Measurements from ENCODE around the gene HSD17B8. TPM values are rescaled to one million over a fixed set of nuclear protein-coding genes. Genes with fewer than 3 reads are reported as not detected.

Gene HSD17B8
- total RNA-seq, 4 donors from 2014 or later: 7.9 to 28.3 (median 14.3) TPM

DNA sequence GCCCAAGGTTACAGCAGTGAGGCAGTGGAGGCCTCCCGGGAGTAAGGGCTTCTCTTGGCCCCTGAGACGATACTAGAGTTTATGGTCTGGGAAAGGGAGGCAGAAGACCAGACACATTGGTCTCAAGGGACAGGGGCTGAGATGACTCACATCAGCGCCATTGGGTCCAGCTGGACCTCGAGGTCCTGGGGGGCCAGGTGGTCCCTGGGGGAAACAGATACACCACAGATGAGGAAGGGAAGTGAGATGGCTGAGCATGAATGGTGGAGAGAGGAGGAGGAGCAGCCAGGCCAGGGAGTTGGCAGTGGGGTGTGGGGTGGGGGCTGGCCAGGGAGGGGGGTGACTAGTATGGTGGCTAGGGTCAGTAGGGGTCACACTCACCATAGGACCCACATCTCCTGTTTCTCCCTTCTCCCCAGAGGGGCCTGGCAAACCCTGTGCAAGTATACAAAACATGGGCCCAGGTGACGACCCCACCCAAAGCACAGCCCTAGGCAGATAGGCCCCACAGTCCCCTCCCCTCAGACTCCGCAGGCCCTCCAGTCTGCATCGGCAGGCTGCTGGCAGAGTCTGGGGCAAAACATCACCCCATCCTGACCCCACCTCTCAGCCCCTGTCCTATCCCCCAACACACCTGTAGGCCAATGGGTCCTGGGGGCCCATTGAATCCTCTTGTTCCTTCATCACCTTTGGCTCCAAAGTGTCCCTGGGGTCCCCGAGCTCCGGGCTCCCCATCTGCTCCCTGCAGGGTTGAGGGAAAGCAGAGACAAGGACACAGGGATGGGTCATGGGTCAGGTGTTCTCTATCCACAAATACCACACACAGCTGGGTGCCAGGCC is 34.1 kb upstream of the HSD17B8 start:
- Histone ChIP-seq H3K4me1 (no peaks in the 10 kb centered on the region), H3K27me3 (no peaks in the 10 kb centered on the region), H3K36me3 (no peaks in the 10 kb centered on the region), H3K9me3 (no peaks in the 10 kb centered on the region), H3K27ac (no peak overlapping the region), H3K4me3 (no peak overlapping the region)
- TF ChIP-seq POLR2A (IDR thresholded peaks at IDR 0.05): no peak
- TF ChIP-seq, protein P1, sequence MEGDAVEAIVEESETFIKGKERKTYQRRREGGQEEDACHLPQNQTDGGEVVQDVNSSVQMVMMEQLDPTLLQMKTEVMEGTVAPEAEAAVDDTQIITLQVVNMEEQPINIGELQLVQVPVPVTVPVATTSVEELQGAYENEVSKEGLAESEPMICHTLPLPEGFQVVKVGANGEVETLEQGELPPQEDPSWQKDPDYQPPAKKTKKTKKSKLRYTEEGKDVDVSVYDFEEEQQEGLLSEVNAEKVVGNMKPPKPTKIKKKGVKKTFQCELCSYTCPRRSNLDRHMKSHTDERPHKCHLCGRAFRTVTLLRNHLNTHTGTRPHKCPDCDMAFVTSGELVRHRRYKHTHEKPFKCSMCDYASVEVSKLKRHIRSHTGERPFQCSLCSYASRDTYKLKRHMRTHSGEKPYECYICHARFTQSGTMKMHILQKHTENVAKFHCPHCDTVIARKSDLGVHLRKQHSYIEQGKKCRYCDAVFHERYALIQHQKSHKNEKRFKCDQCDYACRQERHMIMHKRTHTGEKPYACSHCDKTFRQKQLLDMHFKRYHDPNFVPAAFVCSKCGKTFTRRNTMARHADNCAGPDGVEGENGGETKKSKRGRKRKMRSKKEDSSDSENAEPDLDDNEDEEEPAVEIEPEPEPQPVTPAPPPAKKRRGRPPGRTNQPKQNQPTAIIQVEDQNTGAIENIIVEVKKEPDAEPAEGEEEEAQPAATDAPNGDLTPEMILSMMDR (IDR thresholded peaks at IDR 0.05 in 4 of 5, conservative IDR thresholded peaks at IDR 0.05 in 1 of 5): no peak
- DNase-seq: no peak
- intact Hi-C loops (cut with DNase I; ENCODE audit: low total_unique reads): no loop called here
- in situ Hi-C loops (cut with MboI; ENCODE audit: low sequenced_read_pairs in 4 of 4): no loop called here
- no peak for ATAC-seq

DNA sequence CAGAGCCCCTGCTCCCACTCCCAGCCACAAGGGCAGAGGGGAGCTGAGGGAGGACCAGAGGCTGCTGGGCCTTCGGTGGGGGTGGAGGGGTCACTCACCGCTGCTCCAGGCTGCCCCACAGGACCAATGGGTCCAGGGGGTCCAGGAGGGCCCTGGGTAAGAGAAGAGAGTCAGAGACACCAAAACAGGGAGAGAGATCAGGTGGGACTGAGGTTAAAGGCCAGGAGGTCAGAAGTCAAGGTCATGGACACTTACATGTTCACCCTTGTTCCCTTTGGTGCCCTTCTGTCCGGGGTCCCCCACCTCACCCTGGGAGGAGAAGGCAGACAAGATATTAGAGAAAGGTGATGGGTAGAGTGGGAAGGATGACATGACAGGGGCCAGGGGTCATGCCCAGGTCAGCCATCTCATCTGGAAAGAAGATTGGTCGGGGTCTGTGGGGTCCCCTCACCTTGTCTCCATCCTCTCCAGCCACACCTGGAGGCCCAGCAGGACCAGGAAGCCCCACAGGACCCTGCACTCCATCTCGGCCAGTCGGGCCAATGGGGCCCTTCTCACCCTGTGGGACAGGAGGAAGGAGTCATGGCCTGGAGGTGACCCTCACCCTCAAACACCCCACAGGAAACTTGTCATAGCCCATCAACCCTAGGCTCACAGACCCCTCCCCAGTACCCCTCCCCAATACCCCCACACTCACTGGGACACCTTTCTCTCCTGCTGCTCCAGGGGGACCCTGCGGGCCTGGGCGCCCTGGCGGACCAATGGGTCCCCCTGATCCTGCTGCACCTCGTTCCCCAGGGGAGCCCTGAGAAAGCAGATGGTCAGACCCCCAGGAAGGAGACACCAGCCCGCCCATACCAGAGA is 33.2 kb upstream of the HSD17B8 start:
- no peaks in the 10 kb centered on the region for H3K27me3 ChIP-seq
- ATAC-seq: no peak

DNA sequence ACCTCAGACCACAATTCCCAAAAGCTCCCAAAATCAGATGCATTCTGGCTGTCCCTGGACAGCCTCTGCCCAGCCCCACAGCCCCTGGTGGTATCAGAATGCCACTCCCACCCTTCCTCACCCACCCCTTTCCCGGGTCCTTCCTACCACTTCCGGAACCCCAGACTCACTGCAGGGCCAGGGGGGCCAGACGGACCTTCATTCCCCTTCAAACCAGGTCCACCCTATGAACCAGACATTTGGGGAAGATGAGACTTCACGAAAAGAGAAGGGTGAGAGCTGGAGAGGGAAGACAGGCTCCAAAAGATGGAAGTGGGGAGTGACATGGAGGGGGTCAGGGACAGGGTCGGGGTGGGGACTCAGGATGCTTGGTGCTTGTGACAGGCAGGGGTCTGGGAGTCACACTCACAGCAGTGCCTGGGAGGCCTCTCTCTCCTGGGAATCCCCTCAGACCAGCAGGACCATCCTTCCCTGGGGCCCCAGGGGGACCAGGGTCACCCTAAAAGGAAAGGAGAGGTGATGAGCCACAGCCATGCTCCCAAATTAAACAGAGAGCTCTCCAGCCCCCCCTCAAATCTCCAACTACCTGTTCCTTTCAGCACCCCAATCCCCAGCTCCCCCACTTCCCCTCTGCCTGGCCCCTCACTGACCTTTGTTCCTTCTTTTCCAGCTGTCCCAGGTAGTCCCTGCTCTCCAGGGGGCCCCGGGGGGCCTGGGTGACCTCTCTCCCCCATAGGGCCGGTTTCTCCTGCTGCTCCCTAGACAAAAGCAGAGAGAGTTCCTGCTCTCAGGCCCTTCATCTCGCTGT is 32.4 kb upstream of the HSD17B8 start:
- Histone ChIP-seq H3K4me3 (no peak overlapping the region), H3K4me1 (no peaks in the 10 kb centered on the region), H3K36me3 (no peaks in the 10 kb centered on the region), H3K27ac (no peak overlapping the region), H3K9me3 (no peaks in the 10 kb centered on the region), H3K27me3 (no peaks in the 10 kb centered on the region)
- intact Hi-C loops (cut with DNase I; ENCODE audit: low total_unique reads): no loop called here
- DNase-seq (no peak), ATAC-seq (no peak)
- in situ Hi-C loops (cut with MboI; ENCODE audit: low sequenced_read_pairs in 4 of 4): no loop called here
- TF ChIP-seq POLR2A (IDR thresholded peaks at IDR 0.05): no peak
- TF ChIP-seq, protein P1 (IDR thresholded peaks at IDR 0.05 in 4 of 5, conservative IDR thresholded peaks at IDR 0.05 in 1 of 5): no peak

More for the DNA sequence above, 33.2 kb upstream of the HSD17B8 start:
- Histone ChIP-seq H3K27ac (no peak overlapping the region), H3K4me3 (no peak overlapping the region), H3K9me3 (no peaks in the 10 kb centered on the region), H3K4me1 (no peaks in the 10 kb centered on the region), H3K36me3 (no peaks in the 10 kb centered on the region)
- TF ChIP-seq POLR2A (IDR thresholded peaks at IDR 0.05): no peak
- in situ Hi-C loops (cut with MboI; ENCODE audit: low sequenced_read_pairs in 4 of 4) (no loop called here), intact Hi-C loops (cut with DNase I; ENCODE audit: low total_unique reads) (no loop called here)
- DNase-seq: no peak

DNA sequence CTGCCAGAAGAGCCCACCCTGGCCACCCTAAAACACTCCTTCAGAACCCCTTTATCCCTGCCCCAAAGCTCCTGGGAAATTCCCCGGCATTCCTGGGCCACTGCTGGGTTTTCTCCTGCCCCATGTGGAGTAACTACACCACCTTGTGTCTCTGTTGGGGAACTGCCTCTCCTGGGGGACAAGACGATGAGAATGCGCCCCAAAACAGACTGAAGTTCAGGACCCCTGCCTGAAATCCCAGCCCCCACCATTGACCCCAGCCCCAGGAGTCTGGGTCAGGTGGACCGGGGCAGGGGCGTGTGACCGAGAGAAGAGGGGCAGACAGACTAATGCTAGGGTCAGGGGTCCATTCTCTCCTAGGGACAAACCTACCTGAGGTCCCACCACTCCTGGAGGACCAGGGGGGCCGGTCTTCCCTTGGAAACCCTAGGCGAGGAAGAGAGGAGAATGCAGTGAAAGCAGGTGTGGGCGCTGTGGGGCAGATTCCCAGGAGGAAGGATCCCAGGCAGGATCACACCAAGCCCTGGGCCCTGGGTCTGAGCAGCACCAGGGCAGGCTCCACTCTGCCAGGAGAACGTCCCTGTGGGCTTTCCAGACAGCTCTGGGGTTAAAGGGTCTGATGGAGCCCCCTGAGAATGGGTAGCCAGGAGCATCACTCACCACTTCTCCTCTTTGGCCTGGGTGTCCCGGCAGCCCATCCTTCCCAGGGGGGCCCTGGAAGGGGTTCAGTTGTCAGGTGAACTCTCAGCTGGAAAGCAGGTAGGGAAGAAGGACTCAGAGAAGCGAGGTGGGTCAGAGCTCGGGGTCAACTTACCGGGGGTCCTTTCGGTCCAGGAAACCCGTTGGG is 31.5 kb upstream of the HSD17B8 start:
- H3K9me3 ChIP-seq: no peaks in the 10 kb centered on the region
- H3K27me3 ChIP-seq: no peaks in the 10 kb centered on the region
- no peak overlapping the region for H3K4me3 ChIP-seq
- DNase-seq (no peak), ATAC-seq (no peak)
- TF ChIP-seq, protein P1 (IDR thresholded peaks at IDR 0.05 in 4 of 5, conservative IDR thresholded peaks at IDR 0.05 in 1 of 5): peak in 2 of 5 experiments; percentile 31 to 44
- no peak for TF ChIP-seq POLR2A (IDR thresholded peaks at IDR 0.05)
- no peaks in the 10 kb centered on the region for H3K4me1 ChIP-seq
- in situ Hi-C loops (cut with MboI; ENCODE audit: low sequenced_read_pairs in 4 of 4) (no loop called here), intact Hi-C loops (cut with DNase I; ENCODE audit: low total_unique reads) (no loop called here)
- no peaks in the 10 kb centered on the region for H3K36me3 ChIP-seq
- no peak overlapping the region for H3K27ac ChIP-seq

All from gastrocnemius medialis (tissue), 4 donors.